DND-41 (cell line): ENCODE results near the gene LRRC23.

ENCODE experiments used
- ATAC-seq: fragments of 200-7000 bp; cut with Tn5 transposase; 3 replicates; pipeline ENCODE4 v1.9.1; 2021; ENCODE audit warnings: low read depth; ENCODE audit not compliant: insufficient read depth
- DNase-seq: peaks from one replicate; pipeline ENCODE4 v3.0.0-alpha.2; 2020
- H2AFZ ChIP-seq: 2 replicates; pipeline ENCODE4 v1.6.0; 2012; ENCODE audit warnings: low read depth, low read length
- H3K27ac ChIP-seq: 2 replicates; pipeline ENCODE4 v1.5.1; 2012; ENCODE audit warnings: low read length, inconsistent platforms
- H3K27me3 ChIP-seq: fragments of 200-600 bp; sonication (generic); 2 replicates; pipeline ENCODE4 v1.6.0; 2012; ENCODE audit warnings: low read length, mild to moderate bottlenecking, inconsistent platforms; ENCODE audit not compliant: insufficient read depth, poor library complexity
- H3K36me3 ChIP-seq: 2 replicates; pipeline ENCODE4 v1.5.1; 2012; ENCODE audit warnings: low read length, inconsistent platforms; ENCODE audit not compliant: insufficient read depth
- H3K4me1 ChIP-seq: 2 replicates; pipeline ENCODE4 v1.5.1; 2012; ENCODE audit warnings: mild to moderate bottlenecking, low read length; ENCODE audit not compliant: insufficient read depth
- H3K4me2 ChIP-seq: 2 replicates; pipeline ENCODE4 v1.6.0; 2012; ENCODE audit warnings: mild to moderate bottlenecking, moderate library complexity, low read length, inconsistent platforms; ENCODE audit not compliant: insufficient read depth
- H3K4me3 ChIP-seq, 2 experiments: fragments of 200-600 bp in 1 of 2; shearing (Covaris generic) in 1 of 2; 2 replicates each; pipeline ENCODE4 v1.5.1; 2012 to 2016; ENCODE audit warnings: inconsistent platforms in 2 of 2, low read length in 2 of 2, mild to moderate bottlenecking in 2 of 2, low read depth in 1 of 2, moderate library complexity in 1 of 2
- H3K79me2 ChIP-seq: 2 replicates; pipeline ENCODE4 v1.6.0; 2012; ENCODE audit warnings: low read length, inconsistent platforms; ENCODE audit not compliant: insufficient read depth
- H3K9ac ChIP-seq: 2 replicates; pipeline ENCODE4 v1.6.0; 2012; ENCODE audit warnings: low read depth, mild to moderate bottlenecking, inconsistent platforms, low read length, moderate library complexity
- H3K9me3 ChIP-seq: 2 replicates; pipeline ENCODE4 v1.5.1; 2012; ENCODE audit warnings: low read length, moderate library complexity, mild to moderate bottlenecking, inconsistent platforms; ENCODE audit not compliant: insufficient read depth, severe bottlenecking
- H4K20me1 ChIP-seq: 2 replicates; pipeline ENCODE4 v1.6.0; 2012; ENCODE audit warnings: low read length; ENCODE audit not compliant: insufficient read depth
- EZH2 ChIP-seq: IDR thresholded peaks from 3 replicates; pipeline ENCODE4 v1.6.1; 2012; ENCODE audit warnings: borderline replicate concordance, low read depth, mild to moderate bottlenecking, moderate library complexity, low read length, inconsistent platforms; ENCODE audit not compliant: severe bottlenecking
- TF ChIP-seq, protein P1 (sequence below): IDR thresholded peaks from 2 replicates; pipeline ENCODE4 v1.5.1; 2012; ENCODE audit warnings: borderline replicate concordance, low read length, moderate library complexity, mild to moderate bottlenecking; ENCODE audit not compliant: poor library complexity, severe bottlenecking; ENCODE audit errors: extremely low read depth

LRRC23 gene

DNA sequence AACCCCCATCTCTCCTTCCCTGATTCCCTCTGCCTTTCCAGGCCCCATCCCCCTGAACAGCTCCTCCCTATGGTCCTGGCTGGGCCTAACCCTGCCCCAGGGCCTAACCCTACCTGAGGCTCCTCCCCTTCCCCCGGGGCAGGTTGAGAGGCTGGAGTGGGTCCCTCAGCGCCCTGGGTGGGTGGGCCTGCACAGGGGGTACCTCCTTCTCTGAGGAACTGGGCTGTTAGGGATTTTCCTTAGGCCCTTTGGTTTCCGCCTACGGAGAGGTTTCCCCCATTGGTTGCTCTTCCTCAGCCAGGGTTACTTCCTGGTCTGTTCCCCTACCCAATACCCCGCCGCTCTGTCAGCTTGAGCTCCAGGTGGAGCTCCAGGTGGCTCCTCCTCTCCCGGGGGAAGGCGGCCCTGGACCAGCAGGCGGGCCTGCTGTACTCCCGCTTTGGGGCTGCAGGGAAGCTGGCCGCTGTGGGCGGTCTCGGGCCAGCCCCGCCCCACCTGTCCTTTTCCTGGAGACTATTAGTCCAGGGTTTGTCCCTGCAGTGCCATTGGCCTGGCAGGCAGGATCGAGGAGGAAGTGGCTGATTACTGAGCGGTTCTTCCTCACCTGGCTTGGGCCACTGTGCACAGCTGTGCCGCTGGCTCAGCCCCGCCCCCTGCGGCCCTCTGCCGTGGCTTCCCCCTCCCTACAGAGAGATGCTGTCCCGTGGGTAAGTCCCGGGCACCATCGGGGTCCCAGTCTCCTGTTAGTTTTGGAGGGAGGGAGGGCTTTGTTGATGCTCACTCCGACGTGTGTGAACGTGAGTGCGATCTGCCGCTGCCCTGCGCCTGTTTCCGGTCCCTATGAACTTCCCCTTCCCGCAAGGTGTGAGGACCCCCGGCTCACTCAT, 41.7 kb downstream of the LRRC23 start:
- Histone ChIP-seq H3K4me1 (peaks cover 47% of the 10 kb centered on the region), H2AFZ (no peak overlapping the region), H3K9me3 (no peaks in the 10 kb centered on the region), H3K4me2 (peak overlapping the region; percentile 94; the same call in 1 of the 2 replicates), H3K27me3 (no peaks in the 10 kb centered on the region), H3K27ac (peak overlapping the region; percentile 99; the same call in 1 of the 2 replicates), H3K4me3 (no peak overlapping the region), H3K79me2 (peaks cover 11% of the 10 kb centered on the region), H3K9ac (peak overlapping the region; percentile 8; the same call in 1 of the 2 replicates), H4K20me1 (no peaks in the 10 kb centered on the region), H3K36me3 (peaks cover 27% of the 10 kb centered on the region)
- no peak for TF ChIP-seq EZH2
- TF ChIP-seq, protein P1, sequence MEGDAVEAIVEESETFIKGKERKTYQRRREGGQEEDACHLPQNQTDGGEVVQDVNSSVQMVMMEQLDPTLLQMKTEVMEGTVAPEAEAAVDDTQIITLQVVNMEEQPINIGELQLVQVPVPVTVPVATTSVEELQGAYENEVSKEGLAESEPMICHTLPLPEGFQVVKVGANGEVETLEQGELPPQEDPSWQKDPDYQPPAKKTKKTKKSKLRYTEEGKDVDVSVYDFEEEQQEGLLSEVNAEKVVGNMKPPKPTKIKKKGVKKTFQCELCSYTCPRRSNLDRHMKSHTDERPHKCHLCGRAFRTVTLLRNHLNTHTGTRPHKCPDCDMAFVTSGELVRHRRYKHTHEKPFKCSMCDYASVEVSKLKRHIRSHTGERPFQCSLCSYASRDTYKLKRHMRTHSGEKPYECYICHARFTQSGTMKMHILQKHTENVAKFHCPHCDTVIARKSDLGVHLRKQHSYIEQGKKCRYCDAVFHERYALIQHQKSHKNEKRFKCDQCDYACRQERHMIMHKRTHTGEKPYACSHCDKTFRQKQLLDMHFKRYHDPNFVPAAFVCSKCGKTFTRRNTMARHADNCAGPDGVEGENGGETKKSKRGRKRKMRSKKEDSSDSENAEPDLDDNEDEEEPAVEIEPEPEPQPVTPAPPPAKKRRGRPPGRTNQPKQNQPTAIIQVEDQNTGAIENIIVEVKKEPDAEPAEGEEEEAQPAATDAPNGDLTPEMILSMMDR = no peak
- ATAC-seq (no peak), DNase-seq (no peak)

DNA sequence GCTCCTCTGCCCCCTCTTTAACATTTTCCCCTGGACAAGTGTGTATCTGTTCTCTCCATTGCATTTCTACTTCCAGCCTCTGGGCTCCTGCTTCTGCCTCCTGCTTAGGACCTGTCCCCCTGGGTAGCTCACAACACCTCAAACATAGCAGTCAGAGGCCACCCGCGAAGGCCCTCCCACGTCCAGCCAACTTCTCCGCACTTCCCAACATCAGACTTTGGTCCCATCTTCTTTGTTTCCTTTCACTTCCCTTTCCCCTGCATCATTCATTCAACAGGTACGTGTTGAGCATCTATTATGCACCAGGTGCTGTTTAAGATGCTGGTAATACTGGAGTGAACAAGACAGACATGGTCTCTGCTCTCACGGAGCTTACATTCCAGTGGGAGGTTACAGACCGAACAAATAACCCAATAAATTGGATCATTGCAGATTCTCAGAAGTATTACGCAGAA, 42.3 kb downstream of the LRRC23 start:
- DNase-seq (no peak), ATAC-seq (no peak)
- H3K4me2 ChIP-seq = no peak overlapping the region
- TF ChIP-seq, protein P1 = no peak
- no peak for TF ChIP-seq EZH2
- no peak overlapping the region for H3K9ac ChIP-seq
- H3K27ac ChIP-seq = no peak overlapping the region
- no peaks in the 10 kb centered on the region for H3K27me3 ChIP-seq
- H3K4me3 ChIP-seq = no peak overlapping the region
- no peaks in the 10 kb centered on the region for H3K9me3 ChIP-seq
- H2AFZ ChIP-seq = no peak overlapping the region
- H3K36me3 ChIP-seq = peaks cover 21% of the 10 kb centered on the region
- peaks cover 11% of the 10 kb centered on the region for H3K79me2 ChIP-seq
- H4K20me1 ChIP-seq = no peaks in the 10 kb centered on the region
- peaks cover 54% of the 10 kb centered on the region for H3K4me1 ChIP-seq

DNA sequence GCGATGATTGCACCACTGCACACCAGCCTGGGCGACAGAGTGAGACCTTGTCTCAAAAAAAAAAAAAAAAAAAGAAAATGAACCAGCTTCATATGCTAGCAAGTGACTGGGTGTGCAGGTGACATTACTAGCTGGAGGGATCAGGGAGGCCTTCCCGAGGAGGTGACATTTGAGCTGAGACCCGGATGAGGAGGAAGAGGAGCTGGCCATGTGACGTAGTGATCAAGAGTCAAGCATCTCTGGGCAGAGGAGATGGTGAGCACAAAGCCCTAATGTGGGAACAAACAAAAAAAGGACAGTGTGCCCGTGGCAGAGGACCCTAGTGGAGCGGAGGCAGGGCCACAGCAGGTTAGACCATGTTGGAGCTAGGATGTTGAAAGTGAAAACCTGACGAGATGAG, 43.0 kb downstream of the LRRC23 start:
- Histone ChIP-seq H3K4me2 (no peak overlapping the region), H2AFZ (no peak overlapping the region), H3K9me3 (no peaks in the 10 kb centered on the region), H3K27me3 (no peaks in the 10 kb centered on the region), H4K20me1 (no peaks in the 10 kb centered on the region), H3K9ac (no peak overlapping the region), H3K79me2 (peaks cover 11% of the 10 kb centered on the region), H3K36me3 (peaks cover 21% of the 10 kb centered on the region), H3K4me1 (peaks cover 51% of the 10 kb centered on the region), H3K4me3 (no peak overlapping the region), H3K27ac (no peak overlapping the region)
- ATAC-seq = no peak
- no peak for TF ChIP-seq EZH2
- TF ChIP-seq, protein P1 = no peak
- DNase-seq = no peak
